WTC11 (cell line): ENCODE measurements around the gene IL16. TPM values are rescaled to one million over a fixed set of nuclear protein-coding genes. Genes with fewer than 3 reads are reported as not detected.

ENCODE experiments used
- ATAC-seq: fragments of 200-7000 bp; cut with Tn5 transposase; 2 replicates; pipeline ENCODE4 v1.10.0; 2021; ENCODE audit warnings: mild to moderate bottlenecking, moderate library complexity
- CTCF ChIA-PET: fragments of 300-600 bp; sonication (Branson Sonifier 250); formaldehyde crosslinking; loops from one replicate; lab custom pipeline; 2021; ENCODE audit warnings: antibody characterized with exemption; lab: Charles Lee
- POLR2A ChIA-PET: fragments of 350-600 bp; sonication (Branson Sonifier 250); formaldehyde crosslinking; loops from one replicate; lab custom pipeline; 2021; ENCODE audit warnings: antibody characterized with exemption; lab: Charles Lee
- DNase-seq: peaks from one replicate; pipeline ENCODE4 v3.0.0; 2021; ENCODE audit warnings: low spot score
- H3K27ac Mint-ChIP-seq: 2 replicates; pipeline ENCODE4 v1.8.0; 2021; ENCODE audit warnings: mixed read lengths
- H3K27me3 Mint-ChIP-seq: 2 replicates; pipeline ENCODE4 v1.8.0; 2021; ENCODE audit warnings: low read depth, mild to moderate bottlenecking, moderate library complexity, mixed read lengths
- H3K36me3 Mint-ChIP-seq: 2 replicates; pipeline ENCODE4 v1.8.0; 2021; ENCODE audit warnings: mixed read lengths
- H3K4me1 Mint-ChIP-seq: 2 replicates; pipeline ENCODE4 v1.8.0; 2022; ENCODE audit warnings: mixed read lengths
- H3K4me3 Mint-ChIP-seq: 2 replicates; pipeline ENCODE4 v1.8.0; 2021; ENCODE audit warnings: mild to moderate bottlenecking, moderate library complexity, mixed read lengths
- H3K9me3 Mint-ChIP-seq: 2 replicates; pipeline ENCODE4 v1.8.0; 2021; ENCODE audit warnings: mixed read lengths
- AFF4 ChIP-seq: sonication (generic); formaldehyde crosslinking; IDR thresholded peaks from 2 replicates; pipeline ENCODE4 v1.8.1; 2023; ENCODE audit warnings: mild to moderate bottlenecking, missing genetic modification reagents, borderline replicate concordance
- AR ChIP-seq: fragments of 250-450 bp; sonication (Bioruptor Pico); IDR thresholded peaks from 2 replicates; pipeline ENCODE4 v1.9.0; 2021; ENCODE audit warnings: mild to moderate bottlenecking
- ATF1 ChIP-seq: sonication (generic); formaldehyde crosslinking; IDR thresholded peaks from 2 replicates; pipeline ENCODE4 v1.8.1; 2023; ENCODE audit warnings: mild to moderate bottlenecking, moderate library complexity, missing genetic modification reagents
- CREM ChIP-seq: sonication (generic); formaldehyde crosslinking; IDR thresholded peaks from 2 replicates; pipeline ENCODE4 v1.8.1; 2022; ENCODE audit warnings: mild to moderate bottlenecking, missing genetic modification reagents, moderate library complexity
- E2F1 ChIP-seq: sonication (generic); formaldehyde crosslinking; IDR thresholded peaks from 2 replicates; pipeline ENCODE4 v1.8.0; 2022; ENCODE audit warnings: mild to moderate bottlenecking, missing genetic modification reagents
- FOXJ3 ChIP-seq: sonication (generic); formaldehyde crosslinking; IDR thresholded peaks from 2 replicates; pipeline ENCODE4 v1.9.0; 2021; ENCODE audit warnings: missing genetic modification reagents, mild to moderate bottlenecking, borderline replicate concordance
- GRHL2 ChIP-seq: fragments of 250-450 bp; sonication (Bioruptor Pico); IDR thresholded peaks from 2 replicates; pipeline ENCODE4 v1.8.0; 2022; ENCODE audit warnings: mild to moderate bottlenecking, moderate library complexity; ENCODE audit not compliant: insufficient replicate concordance, severe bottlenecking
- HMGA2 ChIP-seq: fragments of 250-450 bp; sonication (Bioruptor Pico); IDR thresholded peaks from 2 replicates; pipeline ENCODE4 v1.4.0; 2021; ENCODE audit warnings: mild to moderate bottlenecking, moderate library complexity
- JAZF1 ChIP-seq: fragments of 250-450 bp; sonication (Bioruptor Pico); IDR thresholded peaks from 2 replicates; pipeline ENCODE4 v1.9.0; 2021; ENCODE audit warnings: moderate library complexity, mild to moderate bottlenecking, inconsistent platforms
- MAX ChIP-seq: sonication (generic); formaldehyde crosslinking; IDR thresholded peaks from 2 replicates; pipeline ENCODE4 v1.8.0; 2022; ENCODE audit warnings: mild to moderate bottlenecking, missing genetic modification reagents
- NFYB ChIP-seq: sonication (generic); formaldehyde crosslinking; conservative IDR thresholded peaks from 2 replicates; pipeline ENCODE4 v1.8.0; 2022; ENCODE audit warnings: low read depth, missing genetic modification reagents
- NR1H2 ChIP-seq: sonication (generic); formaldehyde crosslinking; IDR thresholded peaks from 2 replicates; pipeline ENCODE4 v1.9.0; 2021; ENCODE audit warnings: mild to moderate bottlenecking, moderate library complexity, missing genetic modification reagents
- NR3C1 ChIP-seq: sonication (generic); formaldehyde crosslinking; conservative IDR thresholded peaks from 2 replicates; pipeline ENCODE4 v1.8.1; 2023; ENCODE audit warnings: low read depth, mild to moderate bottlenecking, missing genetic modification reagents
- PREB ChIP-seq: sonication (generic); formaldehyde crosslinking; IDR thresholded peaks from 2 replicates; pipeline ENCODE4 v1.8.1; 2022; ENCODE audit warnings: mild to moderate bottlenecking, missing genetic modification reagents, moderate library complexity, borderline replicate concordance
- SP1 ChIP-seq: sonication (generic); formaldehyde crosslinking; conservative IDR thresholded peaks from 2 replicates; pipeline ENCODE4 v1.8.1; 2022; ENCODE audit warnings: missing genetic modification reagents
- TEAD4 ChIP-seq: sonication (generic); formaldehyde crosslinking; IDR thresholded peaks from 2 replicates; pipeline ENCODE4 v1.8.0; 2022; ENCODE audit warnings: mild to moderate bottlenecking, missing genetic modification reagents
- TP53 ChIP-seq: sonication (generic); formaldehyde crosslinking; IDR thresholded peaks from 2 replicates; pipeline ENCODE4 v1.8.1; 2023; ENCODE audit warnings: mild to moderate bottlenecking, missing genetic modification reagents
- ZNF263 ChIP-seq: sonication (generic); formaldehyde crosslinking; IDR thresholded peaks from 2 replicates; pipeline ENCODE4 v1.8.1; 2022; ENCODE audit warnings: low read depth, mild to moderate bottlenecking, moderate library complexity, missing genetic modification reagents
- ZNF281 ChIP-seq: sonication (generic); formaldehyde crosslinking; IDR thresholded peaks from 2 replicates; pipeline ENCODE4 v1.8.0; 2023; ENCODE audit warnings: mild to moderate bottlenecking, missing genetic modification reagents
- ZNF512 ChIP-seq: sonication (generic); formaldehyde crosslinking; IDR thresholded peaks from 2 replicates; pipeline ENCODE4 v1.8.1; 2022; ENCODE audit warnings: missing genetic modification reagents, borderline replicate concordance
- total RNA-seq: library from RNA; stranded (reverse); gene quantifications from 3 replicates; pipeline ENCODE4 v1.2.3, GENCODE V29; 2021

Gene IL16
- total RNA-seq, 1 experiment from 2014 or later, result 0.61 TPM

- Mint-ChIP-seq H3K9me3 (no peaks in the 10 kb centered on the region), H3K27me3 (no peaks in the 10 kb centered on the region), H3K27ac (no peak overlapping the region), H3K4me3 (no peak overlapping the region), H3K36me3 (no peaks in the 10 kb centered on the region), H3K4me1 (no peaks in the 10 kb centered on the region)
- DNase-seq, result no peak
- no peak for ATAC-seq
- TF ChIP-seq TEAD4 (CRISPR knock-in tag) (no peak), NFYB (CRISPR knock-in tag) (no peak), PREB (no peak), ZNF263 (CRISPR knock-in tag) (no peak), HMGA2 (CRISPR knock-in tag) (no peak), AFF4 (no peak), CREM (CRISPR knock-in tag) (no peak), AR (CRISPR knock-in tag) (no peak), ZNF512 (CRISPR knock-in tag) (no peak), MAX (CRISPR knock-in tag) (no peak), TP53 (CRISPR knock-in tag) (no peak), FOXJ3 (CRISPR knock-in tag) (no peak), E2F1 (CRISPR knock-in tag) (no peak)
- CTCF ChIA-PET, result interaction anchor here (1.0 to 2.6 kb wide), 2 partner anchors 12 to 20 kb away, joined by 5 to 10 read pairs; no protein-coding TSS in a partner anchor
- POLR2A ChIA-PET, result no interaction called here
Measured at GRCh38 chr15:81286621-81287121, 90.0 kb downstream of the IL16 start.

GRCh38 chr15:81288040-81288439, 91.4 kb downstream of the IL16 start:
- Mint-ChIP-seq H3K9me3 (no peaks in the 10 kb centered on the region), H3K36me3 (no peaks in the 10 kb centered on the region), H3K27ac (no peak overlapping the region), H3K4me1 (no peaks in the 10 kb centered on the region), H3K4me3 (no peak overlapping the region), H3K27me3 (no peaks in the 10 kb centered on the region)
- DNase-seq (no peak), ATAC-seq (no peak)
- CTCF ChIA-PET, result interaction anchor here (2.6 kb wide), 1 partner anchor 13 kb away, joined by 10 read pairs; no protein-coding TSS in a partner anchor
- POLR2A ChIA-PET, result no interaction called here
- TF ChIP-seq ZNF281 (CRISPR knock-in tag), result no peak
- TF ChIP-seq GRHL2 (CRISPR knock-in tag), result no peak
- no peak for TF ChIP-seq NR1H2 (CRISPR knock-in tag)
- no peak for TF ChIP-seq NR3C1
- no peak for TF ChIP-seq ATF1
- TF ChIP-seq JAZF1 (CRISPR knock-in tag), result no peak
- no peak for TF ChIP-seq SP1 (CRISPR knock-in tag)
- no peak for TF ChIP-seq MAX (CRISPR knock-in tag)
